HepG2 (cell line): Measurements from ENCODE around the gene GJD3. TPM values are rescaled to one million over a fixed set of nuclear protein-coding genes. Genes with fewer than 3 reads are reported as not detected.

Experiments
- E2F1 ChIP-seq: sonication (generic); formaldehyde crosslinking; IDR thresholded peaks from 2 replicates; pipeline ENCODE4 v1.5.0; 2020; ENCODE audit warnings: missing genetic modification reagents
- FOSL2 ChIP-seq: sonication (generic); formaldehyde crosslinking; IDR thresholded peaks from 2 replicates; pipeline ENCODE4 v1.4.0; 2020; ENCODE audit warnings: missing genetic modification reagents
- GMEB2 ChIP-seq: IDR thresholded peaks from 2 replicates; pipeline ENCODE4 v1.6.1; 2016; ENCODE audit warnings: missing biosample characterization, missing genetic modification reagents, low read depth
- JDP2 ChIP-seq: sonication (generic); formaldehyde crosslinking; IDR thresholded peaks from 2 replicates; pipeline ENCODE4 v1.8.1; 2022; ENCODE audit warnings: missing genetic modification reagents, borderline replicate concordance
- KDM5A ChIP-seq: fragments of 200-600 bp; sonication (generic); IDR thresholded peaks from 2 replicates; pipeline ENCODE4 v1.7.0; 2018; ENCODE audit warnings: antibody characterized with exemption, mild to moderate bottlenecking, low read length, borderline replicate concordance
- NFE2L2 ChIP-seq: fragments of 150-350 bp; IDR thresholded peaks from 2 replicates; pipeline ENCODE4 v1.6.1; 2014; ENCODE audit warnings: low read length
- NRL ChIP-seq: sonication (generic); formaldehyde crosslinking; IDR thresholded peaks from 2 replicates; pipeline ENCODE4 v1.5.0; 2020; ENCODE audit warnings: missing genetic modification reagents, mild to moderate bottlenecking, moderate library complexity, borderline replicate concordance
- RBM39 ChIP-seq: fragments of 200-400 bp; formaldehyde crosslinking; IDR thresholded peaks from one replicate; pipeline ENCODE4 v1.6.1; 2018; ENCODE audit warnings: antibody characterized with exemption, mild to moderate bottlenecking, low read depth, low read length; ENCODE audit not compliant: poor library complexity, severe bottlenecking
- TARDBP ChIP-seq: sonication (generic); formaldehyde crosslinking; IDR thresholded peaks from 2 replicates; pipeline ENCODE4 v1.8.0; 2022; ENCODE audit warnings: mild to moderate bottlenecking, missing genetic modification reagents
- ZNF337 ChIP-seq: sonication (generic); formaldehyde crosslinking; IDR thresholded peaks from 2 replicates; pipeline ENCODE4 v1.5.1; 2020; ENCODE audit warnings: missing genetic modification reagents, low read depth, mild to moderate bottlenecking, borderline replicate concordance
- ZNF709 ChIP-seq: sonication (generic); formaldehyde crosslinking; IDR thresholded peaks from 2 replicates; pipeline ENCODE4 v1.5.0; 2020; ENCODE audit warnings: mild to moderate bottlenecking, missing genetic modification reagents
- polyA plus RNA-seq, 8 experiments: library from polyadenylated mRNA; depleted of rRNA in 3 of 8; stranded (reverse) in 7 of 8; unstranded in 1 of 8; fragments of >200 nt; fragmentation: Illumina TruSeq in 4 of 8; extraction: Trizol in 4 of 8; gene quantifications; 2 replicates each; pipeline versions ENCODE4 v1.2.1 to v1.2.3, GENCODE V29; 2011 to 2016; ENCODE audit warnings: low read depth in 4 of 8, missing spikeins in 1 of 8, mixed read lengths in 1 of 8; ENCODE audit not compliant: insufficient read depth in 1 of 8
- total RNA-seq, 5 experiments: library from RNA; depleted of rRNA; stranded (reverse); fragments of >200 nt; fragmentation: Illumina TruSeq; extraction: Trizol; gene quantifications; 2 replicates each; pipeline ENCODE4 v1.2.3, GENCODE V29; 2016; ENCODE audit warnings: low read depth in 1 of 5
- TF ChIP-seq, protein P1 (sequence below): fragments of 450-650 bp; IDR thresholded peaks from 2 replicates; pipeline ENCODE4 v1.6.1; 2017; ENCODE audit warnings: mild to moderate bottlenecking
- TF ChIP-seq, protein P2 (sequence below), 2 experiments: fragments of 450-650 bp in 1 of 2; sonication (generic) in 1 of 2; formaldehyde crosslinking in 1 of 2; IDR thresholded peaks; 2 replicates each; pipeline versions ENCODE4 v1.6.1 to v1.8.0; 2016 to 2022; ENCODE audit warnings: antibody characterized with exemption in 1 of 2, mild to moderate bottlenecking in 1 of 2, missing genetic modification reagents in 1 of 2

Gene GJD3
- total and polyA plus RNA-seq, 2 of the 13 experiments (the other 11 are each of a cell fraction or from before 2014, with no cell fraction given): not detected

DNA sequence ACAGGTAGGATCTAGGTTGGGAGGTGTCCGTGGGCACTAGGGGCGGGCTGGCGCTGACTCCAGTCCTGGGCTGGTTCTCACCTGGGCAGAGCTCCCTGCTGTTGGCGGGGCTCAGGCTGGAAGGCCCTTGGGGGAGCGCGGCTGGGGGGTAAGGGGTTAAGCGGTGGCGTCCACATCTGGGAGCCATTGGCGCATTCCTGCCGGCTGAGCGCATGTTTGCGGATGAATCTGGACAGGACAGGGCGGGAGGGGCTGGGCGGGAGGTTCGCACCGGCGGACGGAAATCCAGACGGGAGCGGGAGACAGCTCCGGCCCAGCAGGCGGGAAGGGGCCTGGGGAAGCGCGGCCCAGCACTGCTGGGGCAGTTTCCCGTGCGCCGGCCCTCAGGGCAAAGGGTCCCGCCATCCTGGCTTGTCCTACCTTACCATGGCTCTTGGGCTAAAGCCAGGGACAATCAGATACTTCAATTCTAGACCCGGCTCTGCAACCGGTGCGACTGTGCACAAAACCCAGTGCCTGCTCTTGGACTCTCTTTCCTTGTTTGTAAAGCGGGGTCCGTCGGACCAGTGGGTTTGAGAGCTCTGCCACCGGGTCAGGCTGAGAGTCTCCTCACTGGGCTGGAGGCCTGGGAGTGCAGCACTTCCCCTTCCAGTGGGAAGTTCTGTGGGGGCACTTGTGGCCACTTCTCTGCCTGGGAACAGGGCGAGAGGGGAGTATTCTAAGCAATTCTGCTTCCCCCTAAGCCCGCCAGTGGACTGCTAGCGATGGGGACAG lies 47.8 kb downstream of the GJD3 start (continued):
- TF ChIP-seq, protein P1, sequence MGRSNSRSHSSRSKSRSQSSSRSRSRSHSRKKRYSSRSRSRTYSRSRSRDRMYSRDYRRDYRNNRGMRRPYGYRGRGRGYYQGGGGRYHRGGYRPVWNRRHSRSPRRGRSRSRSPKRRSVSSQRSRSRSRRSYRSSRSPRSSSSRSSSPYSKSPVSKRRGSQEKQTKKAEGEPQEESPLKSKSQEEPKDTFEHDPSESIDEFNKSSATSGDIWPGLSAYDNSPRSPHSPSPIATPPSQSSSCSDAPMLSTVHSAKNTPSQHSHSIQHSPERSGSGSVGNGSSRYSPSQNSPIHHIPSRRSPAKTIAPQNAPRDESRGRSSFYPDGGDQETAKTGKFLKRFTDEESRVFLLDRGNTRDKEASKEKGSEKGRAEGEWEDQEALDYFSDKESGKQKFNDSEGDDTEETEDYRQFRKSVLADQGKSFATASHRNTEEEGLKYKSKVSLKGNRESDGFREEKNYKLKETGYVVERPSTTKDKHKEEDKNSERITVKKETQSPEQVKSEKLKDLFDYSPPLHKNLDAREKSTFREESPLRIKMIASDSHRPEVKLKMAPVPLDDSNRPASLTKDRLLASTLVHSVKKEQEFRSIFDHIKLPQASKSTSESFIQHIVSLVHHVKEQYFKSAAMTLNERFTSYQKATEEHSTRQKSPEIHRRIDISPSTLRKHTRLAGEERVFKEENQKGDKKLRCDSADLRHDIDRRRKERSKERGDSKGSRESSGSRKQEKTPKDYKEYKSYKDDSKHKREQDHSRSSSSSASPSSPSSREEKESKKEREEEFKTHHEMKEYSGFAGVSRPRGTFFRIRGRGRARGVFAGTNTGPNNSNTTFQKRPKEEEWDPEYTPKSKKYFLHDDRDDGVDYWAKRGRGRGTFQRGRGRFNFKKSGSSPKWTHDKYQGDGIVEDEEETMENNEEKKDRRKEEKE: no peak
- TF ChIP-seq KDM5A (no peak), JDP2 (no peak), GMEB2 (no peak), NRL (CRISPR knock-in tag) (peak; percentile 36), E2F1 (CRISPR knock-in tag) (peak; percentile 86), TARDBP (CRISPR knock-in tag) (peak; percentile 24; the same call in 1 of the 2 replicates), ZNF337 (CRISPR knock-in tag) (0 out of 2 replicates have a peak, but pooled peaks have one; percentile 22), FOSL2 (CRISPR knock-in tag) (peak; percentile 42), NFE2L2 (no peak), ZNF709 (CRISPR knock-in tag) (no peak), RBM39 (peak; percentile 31)
- TF ChIP-seq, protein P2, sequence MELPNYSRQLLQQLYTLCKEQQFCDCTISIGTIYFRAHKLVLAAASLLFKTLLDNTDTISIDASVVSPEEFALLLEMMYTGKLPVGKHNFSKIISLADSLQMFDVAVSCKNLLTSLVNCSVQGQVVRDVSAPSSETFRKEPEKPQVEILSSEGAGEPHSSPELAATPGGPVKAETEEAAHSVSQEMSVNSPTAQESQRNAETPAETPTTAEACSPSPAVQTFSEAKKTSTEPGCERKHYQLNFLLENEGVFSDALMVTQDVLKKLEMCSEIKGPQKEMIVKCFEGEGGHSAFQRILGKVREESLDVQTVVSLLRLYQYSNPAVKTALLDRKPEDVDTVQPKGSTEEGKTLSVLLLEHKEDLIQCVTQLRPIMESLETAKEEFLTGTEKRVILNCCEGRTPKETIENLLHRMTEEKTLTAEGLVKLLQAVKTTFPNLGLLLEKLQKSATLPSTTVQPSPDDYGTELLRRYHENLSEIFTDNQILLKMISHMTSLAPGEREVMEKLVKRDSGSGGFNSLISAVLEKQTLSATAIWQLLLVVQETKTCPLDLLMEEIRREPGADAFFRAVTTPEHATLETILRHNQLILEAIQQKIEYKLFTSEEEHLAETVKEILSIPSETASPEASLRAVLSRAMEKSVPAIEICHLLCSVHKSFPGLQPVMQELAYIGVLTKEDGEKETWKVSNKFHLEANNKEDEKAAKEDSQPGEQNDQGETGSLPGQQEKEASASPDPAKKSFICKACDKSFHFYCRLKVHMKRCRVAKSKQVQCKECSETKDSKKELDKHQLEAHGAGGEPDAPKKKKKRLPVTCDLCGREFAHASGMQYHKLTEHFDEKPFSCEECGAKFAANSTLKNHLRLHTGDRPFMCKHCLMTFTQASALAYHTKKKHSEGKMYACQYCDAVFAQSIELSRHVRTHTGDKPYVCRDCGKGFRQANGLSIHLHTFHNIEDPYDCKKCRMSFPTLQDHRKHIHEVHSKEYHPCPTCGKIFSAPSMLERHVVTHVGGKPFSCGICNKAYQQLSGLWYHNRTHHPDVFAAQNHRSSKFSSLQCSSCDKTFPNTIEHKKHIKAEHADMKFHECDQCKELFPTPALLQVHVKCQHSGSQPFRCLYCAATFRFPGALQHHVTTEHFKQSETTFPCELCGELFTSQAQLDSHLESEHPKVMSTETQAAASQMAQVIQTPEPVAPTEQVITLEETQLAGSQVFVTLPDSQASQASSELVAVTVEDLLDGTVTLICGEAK (IDR thresholded peaks at IDR 0.05): no peak
- TF ChIP-seq, protein P2 (CRISPR knock-in tag; IDR thresholded peaks at IDR 0.05): no peak; the same call in 1 of the 2 replicates
